ENCODE results near the gene NUDT16. TPM values are rescaled to one million over a fixed set of nuclear protein-coding genes. Genes with fewer than 3 reads are reported as not detected.
A peak's percentile ranks its signal among the peaks of the same experiment; 100 is the strongest.
"Not testable (repeated sequence)": the region's sequence is repeated elsewhere in the genome, so short reads cannot be mapped to it uniquely, and the experiment has no call there.

The NUDT16 gene
- total RNA-seq, 2 experiments from 2014 or later, result 9.8 to 11.5 TPM

DNA sequence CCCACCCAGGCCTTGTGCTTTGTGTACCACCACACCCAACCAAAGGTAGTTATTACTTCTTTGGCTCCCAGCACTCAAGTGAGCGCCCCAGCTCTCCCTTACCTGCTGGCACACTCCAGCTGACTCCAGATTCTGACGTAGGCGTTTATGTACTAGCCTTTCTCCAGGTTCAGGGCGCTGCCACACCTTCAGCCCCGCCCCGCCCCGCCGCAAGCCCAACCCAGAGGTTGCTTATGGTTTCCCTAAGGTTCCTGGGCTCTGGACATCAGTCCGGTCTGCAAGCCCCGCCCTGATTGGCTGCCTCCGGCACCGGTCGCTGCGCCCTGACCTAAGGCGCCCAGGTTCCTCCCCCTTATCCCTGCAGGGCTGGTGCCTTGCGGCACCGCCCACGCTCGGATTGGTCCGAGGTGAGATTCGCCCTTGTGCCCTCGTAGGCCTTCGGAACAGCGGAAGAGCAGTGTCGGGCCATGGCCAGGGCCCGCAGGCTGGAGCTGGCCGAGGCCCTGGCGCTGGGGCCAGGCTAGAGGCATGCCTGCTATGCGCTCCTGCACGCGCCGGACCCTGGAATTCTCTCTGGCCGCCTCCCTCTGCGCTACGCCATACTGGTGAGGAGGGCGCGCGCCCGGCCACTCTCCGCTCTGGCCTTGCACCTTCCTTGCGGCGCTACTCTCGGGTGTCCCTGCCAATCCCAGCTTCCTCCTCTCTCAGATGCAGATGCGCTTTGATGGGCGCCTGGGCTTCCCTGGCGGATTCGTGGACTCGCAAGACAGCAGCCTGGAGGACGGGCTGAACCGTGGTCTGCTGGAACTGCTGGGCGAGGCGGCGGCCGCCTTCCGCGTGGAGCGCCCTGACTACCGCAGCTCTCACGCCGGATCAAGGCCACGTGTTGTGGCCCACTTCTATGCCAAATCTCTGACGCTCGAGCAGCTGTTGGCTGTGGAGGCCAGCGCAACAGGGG, 19.8 kb upstream of the NUDT16 start:
- ATAC-seq (peak; percentile 79), DNase-seq (no peak)
- CTCF ChIA-PET, result no interaction called here
- Mint-ChIP-seq H3K27ac (no peak overlapping the region), H3K9me3 (ENCODE audit: low read depth) (no peaks in the 10 kb centered on the region), H3K4me1 (peaks cover 13% of the 10 kb centered on the region), H3K4me3 (peak overlapping the region; percentile 58), H3K36me3 (peaks cover 3% of the 10 kb centered on the region), H3K27me3 (peaks cover 32% of the 10 kb centered on the region)

DNA sequence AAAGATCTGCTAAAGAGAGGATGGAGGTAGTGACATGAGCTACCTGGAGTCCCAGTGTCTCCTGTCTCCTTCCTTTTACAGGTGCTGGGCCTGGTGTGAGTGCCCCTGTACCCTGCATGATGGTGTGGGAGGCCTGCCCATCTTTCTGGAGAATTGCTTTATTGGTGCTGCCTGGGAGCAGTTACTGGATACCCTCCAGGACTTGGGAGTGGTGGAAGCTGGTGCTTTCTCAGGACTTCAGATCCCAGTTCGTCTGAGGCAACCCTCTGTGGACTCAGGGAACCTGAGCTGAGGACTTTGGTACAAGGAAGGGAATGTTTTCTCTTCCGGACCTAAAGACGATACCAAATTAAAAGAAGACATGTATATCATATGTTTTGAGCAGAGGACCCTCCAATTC, 18.3 kb upstream of the NUDT16 start:
- CTCF ChIA-PET, result interaction anchor here (1.4 kb wide), 1 partner anchor 13 kb away, joined by 3 read pairs; no protein-coding TSS in a partner anchor
- ATAC-seq (no peak), DNase-seq (no peak)
- peaks cover 13% of the 10 kb centered on the region for H3K4me1 Mint-ChIP-seq
- no peak overlapping the region for H3K4me3 Mint-ChIP-seq
- H3K27ac Mint-ChIP-seq, result no peak overlapping the region
- peaks cover 32% of the 10 kb centered on the region for H3K27me3 Mint-ChIP-seq
- peaks cover 3% of the 10 kb centered on the region for H3K36me3 Mint-ChIP-seq
- no peaks in the 10 kb centered on the region for H3K9me3 Mint-ChIP-seq (ENCODE audit: low read depth)

DNA sequence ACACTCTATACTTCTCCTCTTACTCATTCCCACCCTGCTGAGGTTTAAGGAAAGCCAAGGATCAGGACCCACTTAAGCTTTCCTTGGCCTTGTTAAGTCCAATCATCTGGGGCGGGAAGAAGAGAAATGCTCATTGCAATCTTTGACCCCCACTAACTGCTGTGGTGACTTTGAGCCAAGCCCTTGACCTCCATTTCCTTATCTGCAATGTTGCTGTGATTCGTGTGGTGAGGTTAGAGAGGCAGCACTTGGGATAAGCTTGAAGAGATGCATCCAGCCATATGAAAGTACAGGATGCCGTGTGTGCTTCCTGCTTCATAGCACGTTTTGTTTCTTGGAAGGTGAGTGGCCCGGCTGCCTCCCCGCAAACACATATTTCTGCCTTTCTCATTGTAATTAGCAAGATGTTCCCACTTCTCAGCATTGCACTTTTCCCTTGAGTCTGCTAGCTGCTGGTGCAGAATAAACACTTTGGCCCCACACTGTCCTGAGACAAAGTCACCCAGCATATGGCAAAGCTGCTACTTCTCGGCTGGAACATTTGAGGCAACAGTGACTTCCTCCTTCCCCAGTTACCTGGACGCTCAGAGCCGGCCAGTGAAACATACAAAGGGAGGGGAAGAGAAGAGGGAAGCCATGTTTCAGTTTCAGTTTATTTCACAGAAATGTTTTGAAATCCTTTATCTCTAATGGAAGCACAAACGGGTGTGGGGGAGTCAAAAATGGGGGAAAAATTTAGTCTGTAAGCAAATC, 10.5 kb upstream of the NUDT16 start:
- Mint-ChIP-seq H3K27ac (no peak overlapping the region), H3K36me3 (peaks cover 3% of the 10 kb centered on the region), H3K4me3 (no peak overlapping the region), H3K27me3 (no peaks in the 10 kb centered on the region), H3K4me1 (peaks cover 4% of the 10 kb centered on the region), H3K9me3 (ENCODE audit: low read depth) (no peaks in the 10 kb centered on the region)
- ATAC-seq (no peak), DNase-seq (no peak)
- CTCF ChIA-PET, result no interaction called here

DNA sequence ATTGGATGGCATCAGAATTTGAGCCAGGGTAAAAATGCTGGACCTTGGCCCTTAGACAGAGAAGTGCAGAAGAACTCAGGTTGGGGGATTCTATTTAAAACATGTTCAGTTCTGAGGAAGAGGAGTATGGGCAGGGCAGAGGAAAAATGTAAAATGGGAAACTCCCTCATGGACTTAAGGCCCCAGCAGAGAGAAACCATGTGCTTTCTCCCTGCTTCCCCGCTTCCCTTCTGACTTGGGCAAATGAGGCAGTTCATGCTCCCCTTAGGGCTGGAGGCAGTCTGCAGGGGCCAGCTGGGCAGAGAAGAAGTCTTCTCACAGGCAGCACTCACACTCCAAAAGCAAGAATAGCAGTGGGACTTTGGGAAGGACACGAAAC, 9.9 kb upstream of the NUDT16 start:
- H3K27ac Mint-ChIP-seq, result no peak overlapping the region
- no peaks in the 10 kb centered on the region for H3K9me3 Mint-ChIP-seq (ENCODE audit: low read depth)
- peaks cover 4% of the 10 kb centered on the region for H3K4me1 Mint-ChIP-seq
- no peak overlapping the region for H3K4me3 Mint-ChIP-seq
- H3K27me3 Mint-ChIP-seq, result no peaks in the 10 kb centered on the region
- peaks cover 3% of the 10 kb centered on the region for H3K36me3 Mint-ChIP-seq
- DNase-seq, result no peak
- CTCF ChIA-PET, result no interaction called here
- no peak for ATAC-seq

DNA sequence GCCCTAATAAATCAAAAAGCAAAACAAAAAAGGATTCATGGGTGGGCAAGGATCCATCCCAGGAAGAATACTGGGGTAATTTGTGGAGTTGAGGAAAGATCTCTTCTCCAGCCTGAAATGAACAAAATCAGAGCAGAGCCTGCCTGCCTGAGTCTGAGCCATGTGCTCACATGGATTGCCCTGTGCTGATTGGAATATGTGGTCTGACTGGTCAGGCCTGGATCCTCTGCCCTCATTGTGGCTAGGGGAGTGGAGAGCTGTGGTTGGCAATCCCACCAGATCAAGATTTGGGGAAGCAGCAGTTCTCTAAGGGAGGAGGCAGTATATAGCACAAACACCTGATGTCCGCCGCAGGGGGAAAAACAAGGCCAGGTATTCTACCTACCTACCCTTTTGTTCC, 6.8 kb upstream of the NUDT16 start:
- Mint-ChIP-seq H3K4me3 (no peak overlapping the region), H3K27ac (no peak overlapping the region), H3K4me1 (peaks cover 4% of the 10 kb centered on the region), H3K27me3 (no peaks in the 10 kb centered on the region), H3K9me3 (ENCODE audit: low read depth) (no peaks in the 10 kb centered on the region), H3K36me3 (peaks cover 3% of the 10 kb centered on the region)
- ATAC-seq (no peak), DNase-seq (no peak)
- CTCF ChIA-PET, result no interaction called here

DNA sequence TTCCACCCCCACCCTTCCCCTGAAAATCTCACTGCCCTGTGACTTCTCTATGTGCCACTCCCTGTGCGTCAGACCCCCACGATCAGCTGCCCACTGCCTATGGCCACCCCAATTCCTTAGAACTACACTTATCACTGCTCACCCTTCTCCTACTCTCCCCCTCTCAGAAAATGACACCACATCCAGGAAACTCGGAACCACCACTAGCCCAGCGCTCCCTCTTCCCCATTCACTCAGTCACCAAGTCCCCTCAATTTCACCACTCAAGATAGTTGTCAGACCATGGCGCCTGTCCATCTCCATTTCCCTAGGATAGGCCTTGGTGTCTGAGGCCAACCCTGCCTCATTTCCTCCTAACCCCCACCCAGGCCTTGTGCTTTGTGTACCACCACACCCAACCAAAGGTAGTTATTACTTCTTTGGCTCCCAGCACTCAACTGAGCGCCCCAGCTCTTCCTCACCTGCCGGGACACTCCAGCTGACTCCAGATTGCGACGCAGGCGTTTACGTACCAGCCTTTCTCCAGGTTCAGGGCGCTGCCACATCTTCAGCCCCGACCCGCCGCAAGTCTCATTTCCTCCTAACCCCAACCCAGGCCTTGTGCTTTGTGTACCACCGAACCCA, 641 bp upstream of the NUDT16 start:
- not testable (repeated sequence) for H3K27me3 Mint-ChIP-seq; H3K9me3 Mint-ChIP-seq (ENCODE audit: low read depth); DNase-seq; ATAC-seq
- Mint-ChIP-seq H3K4me1 (peaks cover 22% of the 10 kb centered on the region), H3K4me3 (peak overlapping the region; percentile 93), H3K36me3 (peaks cover 15% of the 10 kb centered on the region), H3K27ac (peak overlapping the region; percentile 92)
- CTCF ChIA-PET, result interaction anchor here (0.6 to 2.1 kb wide), 4 partner anchors 37 to 347 kb away, joined by 3 to 11 read pairs (median 4); no protein-coding TSS in a partner anchor

DNA sequence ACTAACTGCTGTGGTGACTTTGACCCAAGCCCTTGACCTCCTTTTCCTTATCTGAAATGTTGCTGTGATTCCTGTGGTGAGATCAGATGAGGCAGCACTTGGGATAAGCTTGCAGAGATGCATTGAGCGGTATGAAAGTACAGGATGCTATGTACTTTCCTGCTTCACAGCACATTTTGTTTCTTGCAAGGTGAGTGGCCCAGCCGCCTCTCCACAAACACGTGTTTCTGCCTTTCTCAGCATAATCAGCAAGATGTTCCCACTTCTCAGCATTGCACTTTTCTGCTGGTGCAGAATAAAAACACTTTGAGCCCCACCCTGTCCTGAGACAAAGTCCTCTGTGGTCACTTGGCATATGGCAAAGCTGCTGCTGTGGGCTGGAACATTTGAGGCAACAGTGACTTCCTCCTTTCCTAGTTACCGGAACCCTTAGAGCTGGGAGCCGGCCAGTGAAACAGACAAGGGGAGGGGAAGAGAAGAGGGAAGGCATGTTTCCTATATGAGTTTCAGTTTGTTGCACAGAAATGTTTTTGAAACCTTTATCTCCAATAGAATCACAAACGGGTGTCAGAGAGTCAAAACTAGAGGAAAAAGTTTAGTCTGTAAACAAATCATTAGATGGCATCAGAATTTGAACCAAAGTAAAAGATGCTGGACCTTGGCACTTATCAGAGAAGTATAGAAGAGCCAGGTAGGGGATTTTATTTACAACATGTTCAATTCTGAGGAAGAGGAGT, 5.0 kb downstream of the NUDT16 start:
- CTCF ChIA-PET, result interaction anchor here (1.1 kb wide), 1 partner anchor 19 kb away, joined by 3 read pairs; no protein-coding TSS in a partner anchor
- Mint-ChIP-seq H3K27me3 (no peaks in the 10 kb centered on the region), H3K27ac (no peak overlapping the region), H3K9me3 (ENCODE audit: low read depth) (no peaks in the 10 kb centered on the region), H3K36me3 (peaks cover 15% of the 10 kb centered on the region), H3K4me1 (peaks cover 30% of the 10 kb centered on the region), H3K4me3 (no peak overlapping the region)
- DNase-seq, result no peak
- ATAC-seq, result peak; percentile 4

DNA sequence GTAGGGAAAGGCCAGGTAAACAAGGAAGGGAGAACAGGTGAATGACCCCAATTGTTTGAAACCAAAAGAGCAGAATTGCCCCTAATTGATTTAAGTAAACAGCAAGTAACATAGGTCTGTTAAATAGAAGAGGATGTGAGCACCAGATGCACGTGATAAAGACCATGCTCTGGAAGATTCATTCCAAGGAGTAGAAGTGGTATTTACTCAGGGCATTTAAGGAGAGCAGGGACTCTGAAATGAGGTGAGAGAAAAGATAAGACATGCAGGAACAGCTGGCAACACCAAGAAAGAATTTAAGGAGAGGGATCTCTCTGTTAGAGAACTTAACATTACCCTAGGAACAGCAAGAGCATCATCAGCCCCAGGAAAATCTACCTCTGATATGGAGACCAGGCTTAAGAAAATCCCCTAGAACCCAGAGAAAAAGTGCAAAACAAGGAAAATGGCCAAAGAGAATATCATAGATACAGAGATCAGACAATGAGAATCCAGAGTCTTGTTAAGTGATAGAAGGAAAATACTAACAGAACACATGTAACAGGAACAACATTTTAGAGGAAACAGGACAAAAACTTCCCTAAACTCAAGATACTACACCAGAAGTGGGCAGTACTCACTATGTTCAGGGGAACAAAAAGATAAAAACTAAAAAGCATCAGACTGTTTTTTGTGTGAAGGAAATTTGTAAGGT, 6.4 kb downstream of the NUDT16 start:
- Mint-ChIP-seq H3K4me3 (no peak overlapping the region), H3K27ac (no peak overlapping the region), H3K27me3 (no peaks in the 10 kb centered on the region), H3K4me1 (peaks cover 23% of the 10 kb centered on the region), H3K9me3 (ENCODE audit: low read depth) (no peaks in the 10 kb centered on the region), H3K36me3 (peaks cover 15% of the 10 kb centered on the region)
- ATAC-seq (no peak), DNase-seq (no peak)
- CTCF ChIA-PET, result no interaction called here

DNA sequence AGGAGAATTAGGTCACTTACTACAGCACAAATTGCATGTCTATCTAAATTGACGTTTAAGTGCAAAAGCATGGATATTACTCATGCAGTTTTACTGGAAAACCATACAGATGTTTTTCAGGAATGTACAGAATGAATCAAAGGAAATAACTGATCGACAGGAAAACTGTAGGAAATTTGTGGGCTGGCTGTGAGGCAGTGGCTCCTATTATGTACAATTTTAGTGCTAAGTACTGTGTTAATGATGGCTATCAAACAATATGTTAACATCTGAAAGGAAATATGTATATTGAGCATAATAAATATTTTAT, 6.9 kb downstream of the NUDT16 start:
- Mint-ChIP-seq H3K4me3 (no peak overlapping the region), H3K4me1 (peaks cover 23% of the 10 kb centered on the region), H3K27ac (no peak overlapping the region), H3K36me3 (peaks cover 13% of the 10 kb centered on the region), H3K27me3 (no peaks in the 10 kb centered on the region), H3K9me3 (ENCODE audit: low read depth) (no peaks in the 10 kb centered on the region)
- DNase-seq (no peak), ATAC-seq (no peak)
- CTCF ChIA-PET, result no interaction called here

DNA sequence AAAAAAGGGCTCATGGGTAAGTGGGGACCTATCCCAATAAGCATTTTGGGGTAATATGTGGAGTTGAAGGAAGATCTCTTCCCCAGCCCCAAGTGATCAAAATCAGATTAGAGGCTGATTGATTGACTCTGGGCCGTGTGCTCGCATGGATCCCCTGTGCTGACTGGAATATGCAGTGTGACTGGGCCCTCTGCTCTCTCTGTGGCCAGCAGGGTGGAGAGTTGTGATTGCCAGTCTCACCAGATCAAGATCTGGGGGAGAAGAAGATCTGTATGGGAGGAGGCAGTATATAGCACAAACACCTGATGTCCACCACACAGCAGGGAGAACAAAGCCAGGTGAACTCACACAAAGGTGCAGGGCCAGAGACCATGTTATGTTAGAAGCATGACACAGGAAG, 8.8 kb downstream of the NUDT16 start:
- H3K36me3 Mint-ChIP-seq, result no peaks in the 10 kb centered on the region
- ATAC-seq (no peak), DNase-seq (no peak)
- no peaks in the 10 kb centered on the region for H3K9me3 Mint-ChIP-seq (ENCODE audit: low read depth)
- no peaks in the 10 kb centered on the region for H3K27me3 Mint-ChIP-seq
- no peak overlapping the region for H3K4me3 Mint-ChIP-seq
- peaks cover 17% of the 10 kb centered on the region for H3K4me1 Mint-ChIP-seq
- CTCF ChIA-PET, result no interaction called here
- H3K27ac Mint-ChIP-seq, result no peak overlapping the region

DNA sequence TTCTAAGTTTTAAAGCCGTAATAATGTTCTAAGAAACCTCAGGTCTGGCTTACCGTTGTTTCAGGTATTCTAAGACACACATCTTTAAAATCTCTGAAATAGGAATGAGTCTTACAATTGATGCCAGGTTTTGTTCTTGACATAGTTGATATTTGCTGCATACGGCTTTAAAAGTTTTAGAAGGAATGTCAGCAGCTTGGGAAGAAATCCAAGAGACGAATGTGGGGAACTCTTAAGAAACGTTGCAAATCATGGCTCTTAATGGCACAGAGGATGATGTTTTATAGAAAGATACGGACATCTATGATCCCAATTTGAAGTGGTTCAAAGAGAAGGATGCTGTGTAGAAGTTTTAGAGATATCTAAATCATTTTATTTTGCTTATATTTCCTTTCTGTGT, 11.5 kb downstream of the NUDT16 start:
- Mint-ChIP-seq H3K27ac (no peak overlapping the region), H3K9me3 (ENCODE audit: low read depth) (peaks cover 2% of the 10 kb centered on the region), H3K36me3 (no peaks in the 10 kb centered on the region), H3K4me1 (no peaks in the 10 kb centered on the region), H3K4me3 (no peak overlapping the region), H3K27me3 (peaks cover 2% of the 10 kb centered on the region)
- CTCF ChIA-PET, result no interaction called here
- DNase-seq, result no peak
- ATAC-seq, result no peak

DNA sequence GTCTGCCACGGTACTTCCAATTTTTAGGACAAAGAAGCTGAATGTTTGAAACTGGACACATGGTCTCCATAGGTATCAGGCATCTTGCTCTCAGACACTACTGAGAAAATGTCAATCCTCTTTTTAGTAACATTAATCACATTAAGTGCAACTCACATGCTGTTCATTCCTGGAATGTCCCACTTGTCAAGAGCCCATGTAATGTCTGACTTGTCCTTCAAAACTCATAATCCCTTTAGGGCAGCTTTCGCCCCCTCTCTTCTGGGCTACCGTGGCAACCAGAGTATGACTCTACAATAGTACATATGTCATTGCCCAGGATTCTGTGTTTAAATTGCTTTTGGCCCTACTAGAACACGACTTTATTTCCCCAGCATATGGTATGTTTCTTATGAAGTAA, 12.3 kb downstream of the NUDT16 start:
- no peak overlapping the region for H3K27ac Mint-ChIP-seq
- peaks cover 2% of the 10 kb centered on the region for H3K27me3 Mint-ChIP-seq
- no peak for DNase-seq
- ATAC-seq, result no peak
- no peaks in the 10 kb centered on the region for H3K36me3 Mint-ChIP-seq
- no peaks in the 10 kb centered on the region for H3K4me1 Mint-ChIP-seq
- peaks cover 2% of the 10 kb centered on the region for H3K9me3 Mint-ChIP-seq (ENCODE audit: low read depth)
- no peak overlapping the region for H3K4me3 Mint-ChIP-seq
- CTCF ChIA-PET, result no interaction called here

DNA sequence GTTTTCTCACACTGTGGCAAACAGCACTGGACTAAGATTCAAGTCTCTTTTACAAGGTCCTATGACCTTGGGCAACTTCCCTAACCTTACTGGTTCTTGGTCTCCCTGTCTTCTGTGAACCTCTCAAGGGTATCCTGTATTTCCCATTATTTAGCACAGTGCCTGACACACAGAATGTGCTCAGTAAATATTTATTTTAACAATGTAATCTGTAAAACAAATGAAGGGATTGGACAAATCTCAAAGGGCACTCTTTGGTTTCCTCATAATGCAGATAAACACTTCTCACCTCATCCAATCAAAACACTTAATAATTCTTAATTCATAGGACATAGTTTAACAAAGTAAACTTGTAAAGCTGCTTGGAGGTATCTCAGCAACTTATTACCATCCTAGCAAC, 12.8 kb downstream of the NUDT16 start:
- no peak overlapping the region for H3K4me3 Mint-ChIP-seq
- H3K9me3 Mint-ChIP-seq (ENCODE audit: low read depth), result peaks cover 2% of the 10 kb centered on the region
- no peak for DNase-seq
- peaks cover 2% of the 10 kb centered on the region for H3K27me3 Mint-ChIP-seq
- H3K4me1 Mint-ChIP-seq, result no peaks in the 10 kb centered on the region
- no peak overlapping the region for H3K27ac Mint-ChIP-seq
- CTCF ChIA-PET, result no interaction called here
- ATAC-seq, result no peak
- H3K36me3 Mint-ChIP-seq, result no peaks in the 10 kb centered on the region

Measured in activated CD8-positive, alpha-beta memory T cell treated with anti-CD3 and anti-CD28 coated beads, Interleukin-2, amount 10 ng/mL, durations not matched to agents 7 days and 5 days (primary cell).